H9 (cell line): ENCODE results near the gene IL9R. TPM values are rescaled to one million over a fixed set of nuclear protein-coding genes. Genes with fewer than 3 reads are reported as not detected.

Experiments used
- DNase-seq: peaks from one replicate; pipeline ENCODE4 v3.0.0-alpha.2; 2017
- H2AFZ ChIP-seq: one replicate; pipeline ENCODE4 v1.6.1; 2013; ENCODE audit warnings: mild to moderate bottlenecking, low read length, control low read depth, moderate library complexity
- H2AK5ac ChIP-seq: 2 replicates; pipeline ENCODE4 v1.6.1; 2013; ENCODE audit warnings: low read length, control low read depth, mixed read lengths; ENCODE audit not compliant: insufficient read length
- H2BK120ac ChIP-seq: one replicate; pipeline ENCODE4 v1.6.1; 2013; ENCODE audit warnings: low read depth, mild to moderate bottlenecking, low read length, control low read depth, inconsistent platforms; ENCODE audit not compliant: poor library complexity, severe bottlenecking
- H2BK12ac ChIP-seq: 2 replicates; pipeline ENCODE4 v1.6.1; 2013; ENCODE audit warnings: low read length, control low read depth, mixed read lengths, low read depth; ENCODE audit not compliant: insufficient read length
- H2BK15ac ChIP-seq: 2 replicates; pipeline ENCODE4 v1.6.1; 2013; ENCODE audit warnings: low read depth, low read length, control low read depth
- H2BK20ac ChIP-seq: one replicate; pipeline ENCODE4 v1.6.1; 2013; ENCODE audit warnings: low read depth, mild to moderate bottlenecking, low read length, control low read depth, inconsistent platforms; ENCODE audit not compliant: poor library complexity, severe bottlenecking
- H2BK5ac ChIP-seq: 2 replicates; pipeline ENCODE4 v1.6.1; 2013; ENCODE audit warnings: low read length, control low read depth, mixed read lengths; ENCODE audit not compliant: insufficient read length
- H3K14ac ChIP-seq: 2 replicates; pipeline ENCODE4 v1.6.1; 2013; ENCODE audit warnings: low read length, control low read depth; ENCODE audit not compliant: insufficient read depth
- H3K18ac ChIP-seq: 2 replicates; pipeline ENCODE4 v1.6.1; 2013; ENCODE audit warnings: low read depth, mild to moderate bottlenecking, mixed read lengths, low read length, control low read depth; ENCODE audit not compliant: insufficient read length
- H3K23ac ChIP-seq: 2 replicates; pipeline ENCODE4 v1.6.1; 2013; ENCODE audit warnings: low read length, control low read depth, mixed read lengths, low read depth; ENCODE audit not compliant: insufficient read length
- H3K23me2 ChIP-seq: 2 replicates; pipeline ENCODE4 v1.6.1; 2013; ENCODE audit warnings: low read depth, mild to moderate bottlenecking, mixed read lengths, low read length, control low read depth; ENCODE audit not compliant: insufficient read length, poor library complexity, severe bottlenecking
- H3K27ac ChIP-seq: 2 replicates; pipeline ENCODE4 v1.5.1; 2013; ENCODE audit warnings: low read length, control low read depth, mixed read lengths, low read depth; ENCODE audit not compliant: insufficient read length
- H3K27me3 ChIP-seq: 2 replicates; pipeline ENCODE4 v1.6.1; 2013; ENCODE audit warnings: low read length, control low read depth, inconsistent platforms; ENCODE audit not compliant: insufficient read depth
- H3K4ac ChIP-seq: 2 replicates; pipeline ENCODE4 v1.6.1; 2013; ENCODE audit warnings: low read depth, mild to moderate bottlenecking, control low read depth, inconsistent platforms, low read length, moderate library complexity
- H3K4me1 ChIP-seq: 2 replicates; pipeline ENCODE4 v1.6.1; 2013; ENCODE audit warnings: low read length, control low read depth, inconsistent platforms; ENCODE audit not compliant: insufficient read depth
- H3K4me2 ChIP-seq: 2 replicates; pipeline ENCODE4 v1.6.1; 2013; ENCODE audit warnings: low read length, control low read depth, mixed read lengths; ENCODE audit not compliant: insufficient read length, insufficient read depth
- H3K56ac ChIP-seq: 2 replicates; pipeline ENCODE4 v1.6.1; 2013; ENCODE audit warnings: low read depth, mild to moderate bottlenecking, mixed read lengths, low read length, control low read depth; ENCODE audit not compliant: insufficient read length
- H3K79me1 ChIP-seq: 2 replicates; pipeline ENCODE4 v1.6.1; 2013; ENCODE audit warnings: low read depth, mild to moderate bottlenecking, moderate library complexity, low read length, control low read depth, inconsistent platforms; ENCODE audit not compliant: insufficient read depth, poor library complexity, severe bottlenecking
- H3K79me2 ChIP-seq: 2 replicates; pipeline ENCODE4 v1.6.1; 2013; ENCODE audit warnings: low read length, control low read depth, inconsistent platforms; ENCODE audit not compliant: insufficient read depth
- H3K9ac ChIP-seq: 2 replicates; pipeline ENCODE4 v1.6.1; 2013; ENCODE audit warnings: low read length, control low read depth, mixed read lengths; ENCODE audit not compliant: insufficient read length; ENCODE audit errors: extremely low read depth
- H3K9me3 ChIP-seq: one replicate; pipeline ENCODE4 v1.6.1; 2013; ENCODE audit warnings: low read depth, low read length, inconsistent platforms; ENCODE audit not compliant: control insufficient read depth
- H3T11ph ChIP-seq: one replicate; pipeline ENCODE4 v1.6.1; 2013; ENCODE audit warnings: mild to moderate bottlenecking, low read length, control low read depth, inconsistent platforms
- H4K20me1 ChIP-seq: one replicate; pipeline ENCODE4 v1.6.1; 2013; ENCODE audit not compliant: control insufficient read depth, insufficient read length, insufficient read depth
- H4K5ac ChIP-seq: 2 replicates; pipeline ENCODE4 v1.6.1; 2013; ENCODE audit warnings: low read depth, mild to moderate bottlenecking, mixed read lengths, low read length, control low read depth; ENCODE audit not compliant: insufficient read length
- H4K8ac ChIP-seq: replicated peaks from 2 replicates; pipeline ENCODE4 v1.6.1; 2013; ENCODE audit warnings: low read length, control low read depth, mixed read lengths, low read depth; ENCODE audit not compliant: insufficient read length
- H4K91ac ChIP-seq: 2 replicates; pipeline ENCODE4 v1.6.1; 2013; ENCODE audit warnings: low read depth, mild to moderate bottlenecking, moderate library complexity, mixed read lengths, low read length, control low read depth; ENCODE audit not compliant: insufficient read length
- H3K27ac Mint-ChIP-seq, 3 experiments: 2 replicates in 2 of 3; 3 replicates in 1 of 3; pipeline ENCODE4 v1.8.0; 2020 to 2021; ENCODE audit warnings: mixed read lengths in 3 of 3, mild to moderate bottlenecking in 1 of 3, moderate library complexity in 1 of 3
- H3K27me3 Mint-ChIP-seq: 2 replicates; pipeline ENCODE4 v1.8.0; 2021; ENCODE audit warnings: low read depth, mild to moderate bottlenecking, moderate library complexity, mixed read lengths
- H3K36me3 Mint-ChIP-seq, 3 experiments: 2 replicates in 2 of 3; 3 replicates in 1 of 3; pipeline ENCODE4 v1.8.0; 2020 to 2021; ENCODE audit warnings: low read depth in 3 of 3, mixed read lengths in 3 of 3; ENCODE audit not compliant: insufficient read depth in 1 of 3
- H3K4me1 Mint-ChIP-seq, 2 experiments: 2 replicates each; pipeline ENCODE4 v1.8.0; 2020; ENCODE audit warnings: mixed read lengths in 2 of 2
- H3K4me3 Mint-ChIP-seq, 2 experiments: 2 replicates in 1 of 2; 3 replicates in 1 of 2; pipeline ENCODE4 v1.8.0; 2020 to 2021; ENCODE audit warnings: mild to moderate bottlenecking in 2 of 2, mixed read lengths in 2 of 2, moderate library complexity in 1 of 2
- H3K9me3 Mint-ChIP-seq, 2 experiments: 2 replicates in 1 of 2; 3 replicates in 1 of 2; pipeline ENCODE4 v1.8.0; 2020; ENCODE audit warnings: mild to moderate bottlenecking in 2 of 2, mixed read lengths in 2 of 2, moderate library complexity in 1 of 2
- WGBS: extraction: QIAGEN DNeasy Blood & Tissue Kit; methylation state at CpG from one replicate; pipeline ENCODE4 v1.1.7; 2013; ENCODE audit warnings: missing lambda C conversion rate, low lambda C conversion rate, mixed read lengths; ENCODE audit not compliant: insufficient read length; ENCODE audit errors: extremely low coverage; 5-methylcytosine and 5-hydroxymethylcytosine counted together
- total RNA-seq: library from RNA; stranded (reverse); gene quantifications from 2 replicates; pipeline ENCODE4 v1.2.1, GENCODE V29; 2021
- TF ChIP-seq, protein P1 (sequence below): fragments of 200-600 bp; sonication (generic); conservative IDR thresholded peaks from 3 replicates; pipeline ENCODE4 v1.8.0; 2021; ENCODE audit warnings: antibody characterized with exemption, mild to moderate bottlenecking

IL9R gene
- total RNA-seq, 1 experiment from 2014 or later, result 0.72 TPM

DNA sequence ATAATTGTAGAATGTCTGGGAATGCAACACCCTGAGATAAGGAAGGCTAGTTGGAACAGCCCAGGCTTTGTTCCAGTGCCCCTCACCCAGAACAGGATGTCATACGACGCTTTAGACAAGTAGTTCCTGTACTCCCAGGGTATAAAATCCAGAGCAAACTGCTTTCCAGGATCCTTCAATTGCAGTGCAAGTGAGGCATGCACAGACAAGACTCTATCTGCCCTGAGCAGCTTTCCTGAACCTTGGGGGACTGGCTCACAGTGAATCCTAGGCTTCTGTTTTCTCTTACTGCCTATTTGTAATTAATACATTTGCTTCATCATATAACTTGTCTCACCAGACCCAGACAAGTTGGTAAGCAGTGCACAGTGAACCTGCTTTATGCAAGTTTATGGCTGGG, 48.4 kb upstream of the IL9R start:
- H2BK12ac ChIP-seq, result no peak overlapping the region
- no peak overlapping the region for H3K4me2 ChIP-seq
- no peak overlapping the region for H2BK120ac ChIP-seq
- no CpG with 5 or more reads among the region's 2 CpGs for WGBS
- no peak overlapping the region for H3K56ac ChIP-seq
- H3K23ac ChIP-seq, result no peak overlapping the region
- no peak overlapping the region for H3K18ac ChIP-seq
- no peak for DNase-seq
- Mint-ChIP-seq H3K9me3 (peaks cover 14 to 17% of the 10 kb centered on the region in 2 experiments), H3K27ac (no peak overlapping the region), H3K4me1 (no peaks in the 10 kb centered on the region), H3K4me3 (no peak overlapping the region), H3K27me3 (no peaks in the 10 kb centered on the region), H3K36me3 (peaks cover 0 to 3% (median 0%) of the 10 kb centered on the region in 3 experiments; a peak in 3 of 7 replicates)
- H2BK15ac ChIP-seq, result no peak overlapping the region
- H2AK5ac ChIP-seq, result no peak overlapping the region
- no peak overlapping the region for H3T11ph ChIP-seq
- no peaks in the 10 kb centered on the region for H3K79me1 ChIP-seq
- H3K4ac ChIP-seq, result no peak overlapping the region
- no peak overlapping the region for H4K91ac ChIP-seq
- H3K27ac ChIP-seq, result no peak overlapping the region
- H4K20me1 ChIP-seq, result no peaks in the 10 kb centered on the region
- no peak overlapping the region for H4K8ac ChIP-seq
- H3K27me3 ChIP-seq, result no peaks in the 10 kb centered on the region
- no peaks in the 10 kb centered on the region for H3K79me2 ChIP-seq
- TF ChIP-seq, protein P1, sequence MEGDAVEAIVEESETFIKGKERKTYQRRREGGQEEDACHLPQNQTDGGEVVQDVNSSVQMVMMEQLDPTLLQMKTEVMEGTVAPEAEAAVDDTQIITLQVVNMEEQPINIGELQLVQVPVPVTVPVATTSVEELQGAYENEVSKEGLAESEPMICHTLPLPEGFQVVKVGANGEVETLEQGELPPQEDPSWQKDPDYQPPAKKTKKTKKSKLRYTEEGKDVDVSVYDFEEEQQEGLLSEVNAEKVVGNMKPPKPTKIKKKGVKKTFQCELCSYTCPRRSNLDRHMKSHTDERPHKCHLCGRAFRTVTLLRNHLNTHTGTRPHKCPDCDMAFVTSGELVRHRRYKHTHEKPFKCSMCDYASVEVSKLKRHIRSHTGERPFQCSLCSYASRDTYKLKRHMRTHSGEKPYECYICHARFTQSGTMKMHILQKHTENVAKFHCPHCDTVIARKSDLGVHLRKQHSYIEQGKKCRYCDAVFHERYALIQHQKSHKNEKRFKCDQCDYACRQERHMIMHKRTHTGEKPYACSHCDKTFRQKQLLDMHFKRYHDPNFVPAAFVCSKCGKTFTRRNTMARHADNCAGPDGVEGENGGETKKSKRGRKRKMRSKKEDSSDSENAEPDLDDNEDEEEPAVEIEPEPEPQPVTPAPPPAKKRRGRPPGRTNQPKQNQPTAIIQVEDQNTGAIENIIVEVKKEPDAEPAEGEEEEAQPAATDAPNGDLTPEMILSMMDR, result no peak
- H2BK5ac ChIP-seq, result no peak overlapping the region
- H3K14ac ChIP-seq, result no peak overlapping the region
- H2BK20ac ChIP-seq, result no peak overlapping the region
- peaks cover 57% of the 10 kb centered on the region for H3K9me3 ChIP-seq
- H4K5ac ChIP-seq, result no peak overlapping the region
- no peaks in the 10 kb centered on the region for H3K23me2 ChIP-seq
- no peaks in the 10 kb centered on the region for H3K4me1 ChIP-seq
- no peak overlapping the region for H2AFZ ChIP-seq
- no peak overlapping the region for H3K9ac ChIP-seq
